NCI-H2196 (cell line): ENCODE data around the gene ALPK3.
"Not testable (repeated sequence)": the region's sequence is repeated elsewhere in the genome, so short reads cannot be mapped to it uniquely, and the experiment has no call there.

Experiments
- DNase-seq: peaks from one replicate; lab custom pipeline; 2025; ENCODE audit not compliant: unreplicated experiment; lab: John Stamatoyannopoulos, UW

Gene ALPK3

DNA sequence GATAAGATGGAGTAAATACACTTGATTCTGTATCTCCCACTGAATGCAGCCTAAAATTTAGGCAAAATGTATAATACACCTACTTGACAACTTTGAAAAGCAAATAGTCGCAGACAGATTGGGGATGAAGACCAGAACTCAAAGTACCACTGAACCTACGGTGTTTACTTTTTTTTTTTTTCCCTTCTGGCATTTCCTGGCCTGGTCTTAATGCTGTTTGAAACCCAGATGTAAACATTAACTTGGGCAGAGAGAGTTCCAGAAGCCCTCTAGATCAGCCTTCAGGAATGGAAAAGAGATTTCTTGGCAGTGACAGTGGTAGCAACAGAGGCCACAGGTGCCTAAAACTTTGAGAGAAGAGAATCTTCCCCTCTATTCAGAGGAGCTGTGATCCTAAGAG lies 27.8 kb downstream of the ALPK3 start:
- no peak for DNase-seq

- DNase-seq: not testable (repeated sequence)
These were observed 28.5 kb downstream of the ALPK3 start for GRCh38 chr15:84845631-84846030.

DNA sequence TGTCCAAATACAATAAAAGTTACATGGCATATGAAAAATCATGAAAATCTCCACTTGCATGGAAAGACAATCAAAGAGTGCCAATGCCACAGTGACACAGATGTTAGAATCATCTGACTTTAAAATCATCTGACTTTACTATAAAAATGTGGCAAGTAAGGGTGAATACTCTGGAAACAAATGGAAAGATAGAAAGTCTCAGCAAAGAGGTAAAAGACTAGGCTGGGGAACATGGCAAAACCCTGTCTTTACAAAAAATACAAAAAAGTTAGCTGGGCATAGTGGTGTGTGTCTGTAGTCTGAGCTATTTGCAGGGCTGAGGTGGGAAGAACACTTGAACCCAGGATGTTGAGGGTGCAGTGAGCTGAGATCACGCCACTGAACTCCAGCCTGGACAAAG lies 29.1 kb downstream of the ALPK3 start:
- no peak for DNase-seq

DNA sequence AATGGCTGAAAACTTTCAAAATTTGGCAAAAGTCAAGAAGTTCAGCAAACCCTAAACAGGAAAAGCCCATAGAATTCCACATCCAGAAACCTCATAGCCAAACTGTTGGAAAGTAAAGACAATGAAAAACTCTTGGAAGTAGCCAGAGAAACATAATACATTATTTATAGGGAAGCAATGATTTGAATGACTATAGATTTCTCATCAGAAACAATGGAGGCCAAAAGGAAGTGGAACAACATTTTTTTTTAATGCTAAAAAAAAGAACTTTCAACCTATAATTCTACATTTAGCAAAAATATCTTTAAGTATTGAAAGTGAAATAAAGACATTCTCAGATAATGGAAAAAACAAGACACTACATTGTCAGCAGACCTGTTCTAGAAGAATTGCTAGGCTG lies 30.2 kb downstream of the ALPK3 start:
- no peak for DNase-seq

- no peak for DNase-seq
These were observed 35.1 kb downstream of the ALPK3 start for GRCh38 chr15:84852212-84852611.

DNA sequence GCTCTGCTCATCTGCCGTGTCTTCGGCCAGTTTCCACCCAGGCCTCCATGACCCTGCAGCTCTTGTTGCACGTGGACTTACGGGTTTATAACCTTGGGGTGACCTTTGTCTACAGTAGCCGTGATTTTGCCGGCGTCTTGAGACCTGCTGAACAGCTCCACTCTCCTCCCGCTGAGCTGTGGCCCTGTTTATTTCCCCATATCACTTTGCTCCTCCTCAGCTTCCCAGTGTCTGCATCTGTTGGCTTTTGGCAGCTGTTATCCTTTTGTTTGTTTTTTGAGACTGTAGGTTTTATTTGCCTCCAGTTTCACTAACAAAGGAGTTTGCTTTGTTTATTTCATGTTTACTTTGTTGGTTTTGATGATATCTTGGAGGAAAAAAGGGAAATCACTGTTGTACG lies 38.0 kb downstream of the ALPK3 start:
- peak; percentile 22 for DNase-seq

GRCh38 chr15:84855765-84856164 lies 38.6 kb downstream of the ALPK3 start:
- no peak for DNase-seq

DNA sequence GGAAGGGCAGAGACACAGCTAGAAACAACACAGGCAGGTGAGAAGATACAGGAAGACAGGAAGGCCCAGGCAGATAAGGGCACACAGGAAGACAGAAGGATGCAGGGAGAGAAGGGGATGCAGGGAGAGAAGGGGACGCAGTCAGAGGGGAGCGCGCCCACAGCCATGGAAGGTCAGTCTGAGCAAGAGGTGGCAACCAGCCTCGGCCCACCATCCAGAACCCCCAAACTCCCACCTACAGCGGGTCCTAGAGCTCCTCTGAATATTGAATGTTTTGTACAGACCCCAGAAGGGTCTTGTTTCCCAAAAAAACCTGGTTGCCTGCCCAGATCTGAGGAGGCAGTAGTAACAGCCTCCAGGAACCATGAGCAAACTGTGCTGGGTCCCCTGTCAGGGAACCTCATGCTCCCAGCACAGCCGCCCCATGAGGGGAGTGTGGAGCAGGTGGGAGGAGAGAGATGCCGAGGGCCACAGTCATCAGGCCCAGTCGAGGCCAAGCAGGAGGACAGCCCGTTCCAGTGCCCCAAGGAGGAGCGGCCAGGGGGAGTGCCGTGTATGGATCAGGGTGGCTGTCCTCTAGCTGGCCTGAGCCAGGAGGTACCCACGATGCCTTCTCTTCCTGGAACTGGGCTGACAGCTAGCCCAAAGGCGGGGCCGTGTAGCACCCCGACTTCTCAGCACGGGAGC lies 39.7 kb downstream of the ALPK3 start:
- DNase-seq: no peak

GRCh38 chr15:84857418-84858004 lies 40.4 kb downstream of the ALPK3 start:
- no peak for DNase-seq

DNA sequence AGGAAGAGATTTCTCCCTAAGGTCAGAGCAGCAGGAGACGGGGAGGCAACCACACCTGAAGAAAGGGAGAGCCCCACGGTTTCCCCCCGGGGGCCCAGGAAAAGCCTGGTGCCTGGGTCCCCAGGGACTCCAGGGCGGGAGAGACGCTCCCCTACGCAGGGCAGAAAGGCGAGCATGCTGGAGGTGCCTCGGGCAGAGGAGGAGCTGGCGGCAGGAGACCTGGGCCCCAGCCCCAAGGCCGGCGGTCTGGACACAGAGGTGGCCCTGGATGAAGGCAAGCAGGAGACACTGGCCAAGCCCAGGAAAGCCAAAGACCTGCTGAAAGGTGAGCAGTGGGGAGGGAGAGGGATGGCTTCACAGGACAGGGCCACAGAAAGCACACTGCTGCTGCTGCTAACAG lies 41.1 kb downstream of the ALPK3 start:
- no peak for DNase-seq

DNA sequence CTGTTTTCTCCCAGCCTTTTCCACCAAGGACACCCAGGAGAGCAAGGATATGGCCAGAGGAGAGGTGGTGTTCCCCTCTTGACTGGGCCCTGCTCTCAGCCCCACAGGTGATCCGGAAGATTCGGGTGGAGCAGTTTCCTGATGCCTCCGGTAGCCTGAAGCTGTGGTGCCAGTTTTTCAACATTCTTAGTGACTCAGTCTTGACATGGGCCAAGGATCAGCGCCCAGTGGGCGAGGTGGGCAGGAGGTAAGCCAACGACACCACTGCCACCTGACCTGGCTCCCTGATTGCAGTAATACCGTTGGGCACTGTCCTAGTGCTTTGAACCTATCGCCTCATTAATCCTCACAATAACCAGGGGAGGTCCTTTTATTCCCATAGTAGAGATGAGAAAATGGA lies 42.0 kb downstream of the ALPK3 start:
- DNase-seq: no peak

DNA sequence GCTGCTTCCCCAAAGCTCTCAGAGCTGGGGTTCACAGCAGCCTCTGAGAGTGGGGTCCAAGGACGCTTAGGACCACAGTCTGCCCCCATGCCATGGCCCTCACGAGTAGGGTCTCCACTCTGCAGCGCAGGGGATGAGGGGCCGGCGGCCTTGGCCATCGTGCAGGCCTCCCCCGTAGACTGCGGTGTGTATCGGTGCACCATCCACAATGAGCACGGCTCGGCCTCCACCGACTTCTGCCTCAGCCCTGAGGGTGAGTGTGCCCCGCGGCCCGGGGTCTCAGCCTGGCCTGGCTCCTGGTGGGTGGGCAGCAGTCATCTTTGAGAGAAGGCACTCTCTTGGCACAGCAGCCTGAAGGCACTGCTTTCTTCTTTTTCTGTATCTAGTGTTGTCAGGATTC lies 42.5 kb downstream of the ALPK3 start:
- DNase-seq: no peak

- no peak for DNase-seq
These were observed 44.6 kb downstream of the ALPK3 start for GRCh38 chr15:84861781-84862180.

DNA sequence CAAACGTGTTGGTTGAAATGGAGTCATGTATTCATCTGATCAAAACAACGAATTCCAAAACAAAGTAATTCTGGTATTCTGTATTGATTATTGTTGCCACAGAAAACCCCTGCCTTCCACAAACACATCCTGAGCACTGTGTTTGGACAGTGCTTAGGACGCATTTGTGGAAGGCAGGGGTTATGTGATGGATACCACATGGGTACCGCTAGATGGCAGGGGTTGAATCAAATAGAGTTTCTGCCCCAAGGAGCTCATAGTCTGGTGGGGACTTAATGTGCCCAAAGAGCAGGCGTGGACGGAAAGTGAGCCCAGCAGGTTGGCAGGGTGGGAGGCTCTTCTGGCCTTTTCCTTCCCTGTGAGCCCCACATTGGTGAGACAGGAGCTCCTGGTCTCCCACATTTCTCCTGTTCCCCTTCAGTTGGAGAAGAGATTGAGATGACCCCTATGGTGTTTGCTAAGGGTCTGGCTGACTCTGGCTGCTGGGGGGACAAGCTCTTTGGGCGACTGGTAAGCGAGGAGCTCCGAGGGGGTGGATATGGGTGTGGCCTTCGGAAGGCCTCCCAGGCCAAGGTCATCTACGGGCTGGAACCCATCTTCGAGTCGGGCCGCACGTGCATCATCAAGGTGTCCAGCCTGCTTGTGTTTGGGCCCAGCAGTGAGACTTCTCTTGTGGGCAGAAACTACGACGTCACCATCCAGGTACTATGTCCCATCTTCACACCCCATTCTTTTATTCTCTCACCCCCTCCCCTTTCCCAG lies 45.2 kb downstream of the ALPK3 start:
- DNase-seq: no peak

DNA sequence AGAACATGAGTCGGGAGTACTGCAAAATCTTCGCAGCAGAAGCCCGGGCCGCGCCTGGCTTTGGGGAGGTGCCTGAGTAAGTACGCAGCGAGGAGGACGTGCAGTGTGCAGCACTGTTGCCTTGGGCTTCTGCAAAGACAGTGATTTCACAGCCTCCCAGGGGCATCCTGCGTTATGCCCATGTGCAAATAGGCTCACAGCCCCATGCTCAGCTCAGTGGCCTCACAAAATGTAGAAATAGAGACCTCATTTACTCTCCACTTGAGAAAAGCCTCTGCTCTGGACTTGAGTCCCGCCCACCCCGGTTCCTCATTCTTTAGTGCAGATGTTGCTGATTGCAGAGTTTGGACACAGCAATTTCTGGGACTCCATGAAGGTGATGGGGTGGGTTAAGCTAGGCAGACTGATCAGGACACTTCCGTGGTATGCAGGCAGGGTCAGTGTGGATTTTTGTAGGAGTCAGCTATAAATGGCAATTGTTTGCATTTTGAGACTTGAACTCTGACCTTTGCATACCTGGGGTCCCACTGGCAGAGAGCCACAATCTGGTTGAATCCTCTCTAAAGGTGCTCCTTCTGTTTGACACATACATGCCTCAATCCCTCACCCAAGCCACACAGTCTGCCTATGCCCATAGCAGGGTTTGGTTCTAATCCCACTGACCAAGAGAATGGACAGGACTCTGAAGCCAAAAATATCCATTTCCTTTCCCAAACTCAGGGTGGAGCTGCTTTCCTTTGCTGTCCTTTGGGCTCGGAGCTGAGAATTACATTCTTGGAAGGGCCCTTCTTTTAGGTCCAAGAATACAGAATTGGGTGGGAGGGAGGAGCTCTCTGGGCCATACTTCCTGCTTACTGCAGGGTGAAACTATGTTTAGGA lies 46.6 kb downstream of the ALPK3 start:
- no peak for DNase-seq

- no peak for DNase-seq
These were observed 47.3 kb downstream of the ALPK3 start for GRCh38 chr15:84864444-84864795.

DNA sequence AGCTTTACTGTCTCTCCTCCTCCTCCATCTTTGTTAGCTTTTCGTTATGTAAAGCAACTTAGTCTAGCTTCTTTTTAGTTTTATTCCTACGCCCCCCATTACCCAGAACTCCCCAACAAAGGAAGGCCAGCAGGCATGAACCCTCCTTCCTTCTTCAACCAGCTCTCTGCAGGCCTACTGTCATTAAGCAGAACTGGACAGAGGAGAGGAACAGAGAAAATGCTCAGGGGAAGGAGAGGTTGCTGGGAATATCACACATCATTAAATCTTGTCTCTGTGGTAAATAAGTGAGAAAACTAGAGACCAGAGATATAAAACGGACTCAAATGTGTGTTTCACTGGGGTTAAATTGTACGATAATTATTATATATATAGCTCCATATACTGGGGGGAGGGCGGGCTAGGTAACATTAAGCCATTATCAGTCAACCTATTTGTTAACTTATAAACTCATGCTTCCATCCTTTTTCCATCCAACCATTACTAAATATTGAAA lies 48.0 kb downstream of the ALPK3 start:
- no peak for DNase-seq

DNA sequence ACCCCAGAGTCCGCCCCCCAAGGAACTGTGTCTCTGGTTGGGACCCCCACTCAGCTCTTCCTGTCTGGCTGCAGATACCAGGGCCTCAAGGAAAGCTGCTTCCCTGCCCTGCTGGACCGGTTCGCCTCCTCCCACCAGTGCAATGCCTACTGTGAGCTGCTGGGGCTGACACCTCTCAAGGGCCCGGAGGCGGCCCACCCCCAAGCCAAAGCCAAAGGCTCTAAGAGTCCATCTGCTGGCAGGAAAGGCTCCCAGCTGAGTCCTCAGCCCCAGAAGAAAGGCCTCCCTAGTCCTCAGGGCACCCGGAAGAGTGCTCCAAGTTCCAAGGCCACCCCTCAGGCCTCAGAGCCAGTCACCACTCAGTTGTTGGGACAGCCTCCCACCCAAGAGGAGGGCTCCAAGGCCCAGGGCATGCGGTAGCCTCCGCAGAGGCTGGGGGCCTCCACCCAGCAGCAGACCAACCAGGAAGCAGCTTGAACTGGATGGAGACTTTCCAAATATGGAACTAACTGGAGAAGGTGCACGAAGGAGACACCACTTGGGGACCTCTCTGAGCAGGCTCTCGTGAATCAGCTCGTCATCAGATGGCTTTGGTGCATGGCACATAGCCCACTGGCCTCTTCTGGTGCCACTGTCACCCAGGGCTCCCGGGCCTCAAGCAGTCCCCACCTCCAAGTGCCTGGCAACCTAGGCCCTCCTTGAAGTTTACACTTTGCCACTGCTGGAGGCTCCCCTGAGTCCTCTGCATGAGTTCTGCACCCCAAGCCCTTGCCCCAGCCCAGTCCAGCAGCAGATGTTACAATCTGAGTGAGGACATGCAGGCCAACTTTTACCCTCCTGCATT lies 51.1 kb downstream of the ALPK3 start:
- DNase-seq: no peak

DNA sequence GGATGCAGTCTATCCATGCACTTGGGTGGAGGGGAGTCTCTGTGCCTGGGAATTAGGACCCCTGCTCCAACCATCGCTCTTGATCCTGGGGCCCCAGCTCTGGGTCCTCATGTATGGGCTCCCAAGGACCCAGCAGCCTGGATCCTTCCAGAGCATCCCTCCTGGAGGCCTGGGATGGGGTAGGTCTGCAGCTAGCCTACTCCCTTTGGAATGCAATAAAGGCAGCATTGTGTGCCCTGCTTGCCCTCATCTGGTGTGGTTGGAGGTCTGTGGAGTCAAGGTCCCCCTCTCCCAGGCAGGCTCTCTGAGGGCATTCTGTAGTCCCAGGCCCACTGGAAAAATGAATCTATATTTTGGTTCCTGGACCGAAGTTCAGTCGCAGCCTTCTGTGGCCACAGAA lies 52.4 kb downstream of the ALPK3 start:
- DNase-seq: no peak

DNA sequence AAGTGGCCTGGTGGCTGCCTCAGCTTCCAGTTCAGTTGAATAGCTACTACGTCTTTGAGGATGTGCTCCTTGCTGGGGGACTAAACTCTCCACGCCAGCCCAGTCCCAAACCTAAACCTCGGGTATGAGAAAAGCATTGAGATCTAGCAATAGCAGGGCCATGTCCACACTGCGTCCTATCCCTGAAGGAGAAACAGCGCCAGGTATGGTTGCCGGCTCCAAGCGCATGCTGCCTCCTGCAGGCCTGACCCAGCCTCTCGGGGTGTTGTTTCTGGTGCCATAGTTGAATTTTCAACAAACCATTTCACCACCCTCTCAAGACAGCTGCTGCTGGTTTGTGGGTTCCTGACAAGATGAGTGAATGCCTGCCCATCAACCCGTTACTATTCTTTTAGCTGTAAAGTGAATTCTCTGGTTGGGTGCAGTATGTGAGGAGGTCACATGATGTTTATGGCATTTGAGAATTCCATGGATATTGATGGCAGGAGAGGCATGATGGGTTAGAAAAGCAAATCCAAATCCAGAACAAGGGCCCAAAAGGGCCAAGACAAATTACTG lies 54.4 kb downstream of the ALPK3 start:
- DNase-seq: no peak
